PC-9 (cell line): ENCODE results near the gene NFIX.

Source experiments
- EZH2 ChIP-seq: fragments of 200-600 bp; sonication (generic); IDR thresholded peaks from 2 replicates; pipeline ENCODE4 v1.8.0; 2017; ENCODE audit warnings: antibody characterized with exemption, low read depth
- TF ChIP-seq, protein P1 (sequence below): fragments of 200-600 bp; sonication (generic); conservative IDR thresholded peaks from 2 replicates; pipeline ENCODE4 v1.6.1; 2017; ENCODE audit warnings: mixed run types, antibody characterized with exemption, mild to moderate bottlenecking, moderate library complexity

DNA sequence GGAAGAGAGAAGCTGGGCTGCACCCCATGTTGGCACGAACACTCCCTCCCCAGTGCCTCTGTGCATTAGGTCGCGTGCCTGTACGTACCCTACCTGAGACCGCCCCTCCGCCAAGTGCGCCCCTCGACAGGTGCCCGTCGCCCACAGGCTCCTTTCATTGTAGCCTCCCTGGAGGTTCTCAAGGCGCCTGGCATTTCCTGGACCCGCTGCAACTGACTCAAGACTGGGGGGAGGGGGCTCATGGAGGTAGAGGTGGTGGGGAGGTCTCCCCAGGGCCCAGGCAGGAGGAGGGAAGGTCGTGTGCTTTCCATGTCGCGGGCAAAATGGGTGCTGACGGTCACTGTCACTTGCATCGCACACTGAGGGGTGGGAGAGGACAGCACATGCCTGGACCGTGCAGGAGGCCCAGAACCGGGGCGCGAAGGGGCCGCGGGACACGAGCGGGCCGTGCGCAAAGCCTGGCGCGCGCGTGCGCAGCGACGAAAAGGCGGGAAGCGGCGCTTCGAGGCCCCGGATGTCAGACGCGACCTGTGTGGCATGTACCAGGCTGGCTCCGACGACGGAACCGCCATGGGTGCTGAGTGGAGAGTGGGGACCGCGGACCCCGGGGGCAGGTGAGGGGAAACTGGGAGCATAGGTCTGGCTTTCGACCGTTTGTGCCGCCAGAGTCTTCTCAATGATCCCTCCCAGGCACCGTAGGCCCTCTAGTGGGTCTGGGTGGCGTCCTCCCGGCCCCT lies 16.5 kb downstream of the NFIX start:
- TF ChIP-seq, protein P1, sequence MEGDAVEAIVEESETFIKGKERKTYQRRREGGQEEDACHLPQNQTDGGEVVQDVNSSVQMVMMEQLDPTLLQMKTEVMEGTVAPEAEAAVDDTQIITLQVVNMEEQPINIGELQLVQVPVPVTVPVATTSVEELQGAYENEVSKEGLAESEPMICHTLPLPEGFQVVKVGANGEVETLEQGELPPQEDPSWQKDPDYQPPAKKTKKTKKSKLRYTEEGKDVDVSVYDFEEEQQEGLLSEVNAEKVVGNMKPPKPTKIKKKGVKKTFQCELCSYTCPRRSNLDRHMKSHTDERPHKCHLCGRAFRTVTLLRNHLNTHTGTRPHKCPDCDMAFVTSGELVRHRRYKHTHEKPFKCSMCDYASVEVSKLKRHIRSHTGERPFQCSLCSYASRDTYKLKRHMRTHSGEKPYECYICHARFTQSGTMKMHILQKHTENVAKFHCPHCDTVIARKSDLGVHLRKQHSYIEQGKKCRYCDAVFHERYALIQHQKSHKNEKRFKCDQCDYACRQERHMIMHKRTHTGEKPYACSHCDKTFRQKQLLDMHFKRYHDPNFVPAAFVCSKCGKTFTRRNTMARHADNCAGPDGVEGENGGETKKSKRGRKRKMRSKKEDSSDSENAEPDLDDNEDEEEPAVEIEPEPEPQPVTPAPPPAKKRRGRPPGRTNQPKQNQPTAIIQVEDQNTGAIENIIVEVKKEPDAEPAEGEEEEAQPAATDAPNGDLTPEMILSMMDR, result no peak
- TF ChIP-seq EZH2, result no peak
